ENCODE results near the gene CA10.

CA10 gene

DNA sequence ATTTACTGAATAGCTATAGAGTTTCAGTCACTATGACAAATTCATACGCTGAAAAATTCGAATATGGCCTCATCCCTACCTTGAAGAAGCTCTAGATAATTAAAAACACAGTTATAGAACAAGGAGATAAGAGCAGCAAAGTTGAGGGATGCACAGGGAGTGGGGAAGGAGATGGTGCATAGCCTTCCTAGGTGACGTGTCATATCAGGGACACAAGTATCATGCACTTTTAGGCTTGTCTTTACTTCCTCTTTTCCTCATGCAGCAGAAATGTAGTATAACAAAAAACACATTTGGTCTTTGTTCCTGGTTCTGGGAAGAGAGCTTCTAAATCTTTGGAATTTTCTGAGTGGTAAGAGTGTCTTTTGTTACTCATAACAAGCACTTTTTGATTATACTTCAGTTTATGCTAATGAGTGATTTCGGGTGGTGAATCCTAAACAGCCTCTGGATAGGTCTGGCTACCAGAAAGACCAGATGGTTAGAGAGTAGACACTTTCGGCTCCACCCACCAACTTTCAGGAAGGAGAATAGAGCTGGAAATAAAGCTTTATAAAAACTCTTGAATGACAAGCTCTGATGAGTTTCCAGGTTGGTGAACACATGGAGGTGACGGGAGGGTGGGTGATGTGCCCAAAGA is 556.8 kb downstream of the CA10 start:
- no peak for ATAC-seq
- DNase-seq: no peak

DNA sequence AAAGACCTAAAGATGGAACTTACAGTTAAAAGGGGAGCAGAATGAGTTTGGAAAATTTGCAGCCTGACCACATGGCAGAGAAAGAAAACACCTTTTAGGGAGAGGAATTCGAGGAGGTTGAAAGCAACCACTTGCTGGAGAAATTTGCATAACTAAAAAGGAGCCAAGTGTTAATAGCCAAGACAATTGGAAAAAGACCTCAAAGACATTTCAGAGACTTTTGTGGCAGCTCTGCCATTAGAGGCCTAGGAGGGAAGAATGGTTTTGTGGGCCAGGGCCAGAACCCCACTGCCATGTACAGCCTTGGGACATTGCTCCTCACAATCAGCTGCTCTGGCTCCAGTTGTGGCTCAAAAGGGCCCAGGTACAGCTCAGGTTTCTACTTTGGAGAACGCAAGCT is 559.7 kb downstream of the CA10 start:
- no peak for DNase-seq
- ATAC-seq: no peak

GRCh38 chr17:51597345-51597744 is 561.2 kb downstream of the CA10 start:
- DNase-seq (no peak), ATAC-seq (no peak)

- no peak for DNase-seq
Measured at GRCh38 chr17:51595826-51596398, 562.6 kb downstream of the CA10 start.

DNA sequence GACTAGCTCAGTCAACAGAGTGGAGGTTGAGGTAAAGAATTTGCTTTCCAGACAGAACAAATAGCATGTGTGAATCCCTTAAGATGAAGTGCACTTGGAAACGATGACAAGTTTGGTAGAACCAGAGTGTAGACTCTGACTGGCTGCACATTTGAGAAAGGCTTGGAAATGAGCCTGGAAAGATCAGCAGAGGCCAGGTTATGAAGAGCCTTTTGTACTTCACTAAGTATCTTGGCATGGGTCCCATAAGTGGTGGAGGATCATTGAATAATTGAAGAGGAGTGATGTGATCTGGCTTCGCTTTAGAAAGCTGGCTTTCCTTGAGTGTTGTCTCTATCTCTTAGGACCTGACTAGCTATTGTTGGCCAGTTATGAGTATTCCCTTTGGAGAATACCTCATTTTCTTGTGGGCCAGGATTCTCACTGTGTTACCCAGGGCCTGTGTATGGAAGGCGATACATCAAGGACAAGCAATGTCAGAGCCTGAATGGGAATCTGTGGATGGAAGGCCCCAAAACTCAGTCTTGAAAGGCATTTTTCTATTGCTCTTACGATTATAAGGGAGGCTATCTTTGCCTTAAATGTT is 568.4 kb downstream of the CA10 start:
- DNase-seq: no peak
- no peak for ATAC-seq

More at GRCh38 chr17:51595826-51596398, 562.6 kb downstream of the CA10 start:
- no peak for ATAC-seq

GRCh38 chr17:51588063-51588462 is 570.5 kb downstream of the CA10 start:
- no peak for DNase-seq
- no peak for ATAC-seq

DNA sequence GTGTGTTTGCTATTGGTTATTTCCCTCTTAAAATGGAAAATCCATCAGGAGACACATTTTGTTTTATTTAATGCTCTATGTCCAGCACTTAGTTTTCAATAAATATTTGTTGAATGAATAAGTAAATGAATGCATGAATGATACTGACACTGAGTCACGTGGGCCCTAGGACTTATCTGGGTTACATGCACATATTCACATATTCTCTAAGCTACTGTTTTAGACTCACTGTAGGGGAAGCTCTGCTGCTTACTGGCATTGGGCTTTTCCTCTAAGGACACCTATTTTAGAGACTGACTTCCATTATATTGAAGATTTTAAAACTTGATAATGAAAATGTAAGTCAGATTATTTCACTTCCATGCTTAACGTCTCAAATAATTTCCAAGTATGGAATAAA is 571.0 kb downstream of the CA10 start:
- no peak for ATAC-seq

DNA sequence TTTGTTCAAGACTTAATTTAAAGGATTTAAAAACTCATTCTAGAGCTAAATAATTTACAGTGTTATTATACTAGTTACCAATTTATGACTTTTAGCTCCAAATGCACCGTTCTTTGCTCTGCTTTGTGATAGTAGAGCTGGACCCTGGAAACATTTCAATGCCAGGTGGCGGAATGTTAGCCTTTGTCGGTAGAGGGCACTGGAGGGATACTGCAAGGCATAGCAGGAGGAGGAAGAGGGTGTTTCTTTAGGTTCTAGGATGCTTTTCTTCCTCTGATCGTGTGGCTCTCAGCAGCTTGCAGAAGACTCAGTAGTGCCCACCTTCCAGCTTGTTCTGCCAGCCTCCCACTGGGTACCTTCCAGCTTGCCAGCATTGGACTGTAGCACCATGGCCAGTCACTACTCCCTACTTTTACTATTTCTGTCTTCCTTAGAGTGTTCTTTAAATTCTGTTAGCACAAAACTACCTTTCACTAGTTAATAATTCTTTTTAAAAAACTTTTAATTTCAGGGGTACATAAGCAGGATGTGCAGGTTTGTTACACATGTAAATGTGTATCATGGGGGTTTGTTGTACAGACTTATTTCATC is 572.9 kb downstream of the CA10 start:
- no peak for DNase-seq
- no peak for ATAC-seq

More for the DNA sequence above, 571.0 kb downstream of the CA10 start:
- no peak for DNase-seq

DNA sequence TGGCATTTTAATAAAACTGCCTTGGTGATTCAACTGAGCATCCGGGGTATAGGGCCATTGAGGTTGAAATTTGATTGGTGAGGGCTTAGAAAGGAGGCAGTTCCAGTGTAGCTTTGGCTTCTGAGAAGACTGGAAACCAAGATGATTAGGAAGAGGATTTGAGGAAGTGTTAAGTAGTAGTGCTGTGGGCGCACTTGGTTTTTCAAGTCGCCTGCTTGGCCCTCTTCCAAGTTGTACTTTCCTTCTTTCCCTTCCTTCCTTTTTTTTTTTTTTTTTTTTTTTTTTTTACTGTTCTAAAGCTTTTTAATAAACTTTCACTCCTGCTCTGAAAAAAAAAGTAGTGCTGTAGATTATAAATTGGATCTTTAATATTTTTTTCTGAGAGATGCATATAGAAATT is 577.6 kb downstream of the CA10 start:
- ATAC-seq (no peak), DNase-seq (no peak)
